WTC11 (cell line): ENCODE measurements around the gene RPL6. TPM values are rescaled to one million over a fixed set of nuclear protein-coding genes. Genes with fewer than 3 reads are reported as not detected.

Experiments used
- AFF4 ChIP-seq: sonication (generic); formaldehyde crosslinking; IDR thresholded peaks from 2 replicates; pipeline ENCODE4 v1.8.1; 2023; ENCODE audit warnings: mild to moderate bottlenecking, missing genetic modification reagents, borderline replicate concordance
- CTCF ChIP-seq: fragments of 200-600 bp; IDR thresholded peaks from 2 replicates; pipeline ENCODE4 v1.8.0; 2022; ENCODE audit warnings: antibody characterized with exemption
- ELF4 ChIP-seq: sonication (generic); formaldehyde crosslinking; IDR thresholded peaks from 2 replicates; pipeline ENCODE4 v1.8.1; 2022; ENCODE audit warnings: low read depth, mild to moderate bottlenecking, moderate library complexity, missing genetic modification reagents
- FOXJ3 ChIP-seq: sonication (generic); formaldehyde crosslinking; IDR thresholded peaks from 2 replicates; pipeline ENCODE4 v1.9.0; 2021; ENCODE audit warnings: missing genetic modification reagents, mild to moderate bottlenecking, borderline replicate concordance
- GRHL2 ChIP-seq: fragments of 250-450 bp; sonication (Bioruptor Pico); IDR thresholded peaks from 2 replicates; pipeline ENCODE4 v1.8.0; 2022; ENCODE audit warnings: mild to moderate bottlenecking, moderate library complexity; ENCODE audit not compliant: insufficient replicate concordance, severe bottlenecking
- JUN ChIP-seq: sonication (generic); formaldehyde crosslinking; IDR thresholded peaks from 2 replicates; pipeline ENCODE4 v1.8.0; 2023; ENCODE audit warnings: mild to moderate bottlenecking, missing genetic modification reagents
- NFE2L1 ChIP-seq: sonication (generic); formaldehyde crosslinking; IDR thresholded peaks from 2 replicates; pipeline ENCODE4 v1.8.1; 2023; ENCODE audit warnings: missing genetic modification reagents
- OVOL2 ChIP-seq: fragments of 250-450 bp; sonication (Bioruptor Pico); IDR thresholded peaks from 2 replicates; pipeline ENCODE4 v1.9.0; 2021; ENCODE audit warnings: mild to moderate bottlenecking, borderline replicate concordance
- PRDM15 ChIP-seq: sonication (generic); formaldehyde crosslinking; IDR thresholded peaks from 2 replicates; pipeline ENCODE4 v1.8.0; 2022; ENCODE audit warnings: missing genetic modification reagents
- USF2 ChIP-seq: sonication (generic); formaldehyde crosslinking; IDR thresholded peaks from 2 replicates; pipeline ENCODE4 v1.8.1; 2023; ENCODE audit warnings: mild to moderate bottlenecking, missing genetic modification reagents, moderate library complexity
- ZBTB43 ChIP-seq: sonication (generic); formaldehyde crosslinking; IDR thresholded peaks from 2 replicates; pipeline ENCODE4 v1.8.1; 2023; ENCODE audit warnings: mild to moderate bottlenecking, missing genetic modification reagents
- ZNF138 ChIP-seq: sonication (generic); formaldehyde crosslinking; conservative IDR thresholded peaks from 2 replicates; pipeline ENCODE4 v1.8.1; 2022; ENCODE audit warnings: mild to moderate bottlenecking, moderate library complexity, missing genetic modification reagents
- ZNF219 ChIP-seq: sonication (generic); formaldehyde crosslinking; IDR thresholded peaks from 2 replicates; pipeline ENCODE4 v1.8.0; 2023; ENCODE audit warnings: missing genetic modification reagents, mild to moderate bottlenecking, borderline replicate concordance
- ZNF317 ChIP-seq: sonication (generic); formaldehyde crosslinking; IDR thresholded peaks from 2 replicates; pipeline ENCODE4 v1.8.1; 2023; ENCODE audit warnings: low read depth, mild to moderate bottlenecking, moderate library complexity, missing genetic modification reagents, borderline replicate concordance
- ZNF396 ChIP-seq: fragments of 250-450 bp; sonication (Bioruptor Pico); IDR thresholded peaks from 2 replicates; pipeline ENCODE4 v1.8.0; 2021; ENCODE audit warnings: mild to moderate bottlenecking, moderate library complexity, borderline replicate concordance
- total RNA-seq: library from RNA; stranded (reverse); gene quantifications from 3 replicates; pipeline ENCODE4 v1.2.3, GENCODE V29; 2021
- TF ChIP-seq, protein P1 (sequence below): sonication (generic); formaldehyde crosslinking; IDR thresholded peaks from 2 replicates; pipeline ENCODE4 v1.8.0; 2023; ENCODE audit warnings: missing genetic modification reagents, mild to moderate bottlenecking, borderline replicate concordance
- TF ChIP-seq, protein P2 (sequence below): sonication (generic); formaldehyde crosslinking; IDR thresholded peaks from 2 replicates; pipeline ENCODE4 v1.8.0; 2022; ENCODE audit warnings: mild to moderate bottlenecking, missing genetic modification reagents
- TF ChIP-seq, protein P3 (sequence below): fragments of 250-450 bp; sonication (Bioruptor Pico); IDR thresholded peaks from 2 replicates; pipeline ENCODE4 v2.1.2; 2022; ENCODE audit warnings: mild to moderate bottlenecking, moderate library complexity

RPL6 gene
- total RNA-seq, 1 experiment from 2014 or later = 1,730 TPM

GRCh38 chr12:112381883-112382796, 27.3 kb downstream of the RPL6 start, which contains the start of gene HECTD4 (continued):
- TF ChIP-seq PRDM15 (CRISPR knock-in tag) (no peak), GRHL2 (no peak), NFE2L1 (CRISPR knock-in tag) (no peak), OVOL2 (CRISPR knock-in tag) (no peak), ELF4 (CRISPR knock-in tag) (no peak), CTCF (no peak), ZNF138 (CRISPR knock-in tag) (no peak), FOXJ3 (no peak), JUN (no peak), USF2 (0 out of 2 replicates have a peak, but pooled peaks have one; percentile 10), ZNF317 (CRISPR knock-in tag) (no peak), ZBTB43 (CRISPR knock-in tag) (no peak), AFF4 (CRISPR knock-in tag) (no peak), ZNF396 (CRISPR knock-in tag) (no peak), ZNF219 (CRISPR knock-in tag) (no peak)
- TF ChIP-seq, protein P1, sequence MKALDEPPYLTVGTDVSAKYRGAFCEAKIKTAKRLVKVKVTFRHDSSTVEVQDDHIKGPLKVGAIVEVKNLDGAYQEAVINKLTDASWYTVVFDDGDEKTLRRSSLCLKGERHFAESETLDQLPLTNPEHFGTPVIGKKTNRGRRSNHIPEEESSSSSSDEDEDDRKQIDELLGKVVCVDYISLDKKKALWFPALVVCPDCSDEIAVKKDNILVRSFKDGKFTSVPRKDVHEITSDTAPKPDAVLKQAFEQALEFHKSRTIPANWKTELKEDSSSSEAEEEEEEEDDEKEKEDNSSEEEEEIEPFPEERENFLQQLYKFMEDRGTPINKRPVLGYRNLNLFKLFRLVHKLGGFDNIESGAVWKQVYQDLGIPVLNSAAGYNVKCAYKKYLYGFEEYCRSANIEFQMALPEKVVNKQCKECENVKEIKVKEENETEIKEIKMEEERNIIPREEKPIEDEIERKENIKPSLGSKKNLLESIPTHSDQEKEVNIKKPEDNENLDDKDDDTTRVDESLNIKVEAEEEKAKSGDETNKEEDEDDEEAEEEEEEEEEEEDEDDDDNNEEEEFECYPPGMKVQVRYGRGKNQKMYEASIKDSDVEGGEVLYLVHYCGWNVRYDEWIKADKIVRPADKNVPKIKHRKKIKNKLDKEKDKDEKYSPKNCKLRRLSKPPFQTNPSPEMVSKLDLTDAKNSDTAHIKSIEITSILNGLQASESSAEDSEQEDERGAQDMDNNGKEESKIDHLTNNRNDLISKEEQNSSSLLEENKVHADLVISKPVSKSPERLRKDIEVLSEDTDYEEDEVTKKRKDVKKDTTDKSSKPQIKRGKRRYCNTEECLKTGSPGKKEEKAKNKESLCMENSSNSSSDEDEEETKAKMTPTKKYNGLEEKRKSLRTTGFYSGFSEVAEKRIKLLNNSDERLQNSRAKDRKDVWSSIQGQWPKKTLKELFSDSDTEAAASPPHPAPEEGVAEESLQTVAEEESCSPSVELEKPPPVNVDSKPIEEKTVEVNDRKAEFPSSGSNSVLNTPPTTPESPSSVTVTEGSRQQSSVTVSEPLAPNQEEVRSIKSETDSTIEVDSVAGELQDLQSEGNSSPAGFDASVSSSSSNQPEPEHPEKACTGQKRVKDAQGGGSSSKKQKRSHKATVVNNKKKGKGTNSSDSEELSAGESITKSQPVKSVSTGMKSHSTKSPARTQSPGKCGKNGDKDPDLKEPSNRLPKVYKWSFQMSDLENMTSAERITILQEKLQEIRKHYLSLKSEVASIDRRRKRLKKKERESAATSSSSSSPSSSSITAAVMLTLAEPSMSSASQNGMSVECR = no peak
- TF ChIP-seq, protein P2, sequence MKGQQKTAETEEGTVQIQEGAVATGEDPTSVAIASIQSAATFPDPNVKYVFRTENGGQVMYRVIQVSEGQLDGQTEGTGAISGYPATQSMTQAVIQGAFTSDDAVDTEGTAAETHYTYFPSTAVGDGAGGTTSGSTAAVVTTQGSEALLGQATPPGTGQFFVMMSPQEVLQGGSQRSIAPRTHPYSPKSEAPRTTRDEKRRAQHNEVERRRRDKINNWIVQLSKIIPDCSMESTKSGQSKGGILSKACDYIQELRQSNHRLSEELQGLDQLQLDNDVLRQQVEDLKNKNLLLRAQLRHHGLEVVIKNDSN = no peak
- TF ChIP-seq, protein P3, sequence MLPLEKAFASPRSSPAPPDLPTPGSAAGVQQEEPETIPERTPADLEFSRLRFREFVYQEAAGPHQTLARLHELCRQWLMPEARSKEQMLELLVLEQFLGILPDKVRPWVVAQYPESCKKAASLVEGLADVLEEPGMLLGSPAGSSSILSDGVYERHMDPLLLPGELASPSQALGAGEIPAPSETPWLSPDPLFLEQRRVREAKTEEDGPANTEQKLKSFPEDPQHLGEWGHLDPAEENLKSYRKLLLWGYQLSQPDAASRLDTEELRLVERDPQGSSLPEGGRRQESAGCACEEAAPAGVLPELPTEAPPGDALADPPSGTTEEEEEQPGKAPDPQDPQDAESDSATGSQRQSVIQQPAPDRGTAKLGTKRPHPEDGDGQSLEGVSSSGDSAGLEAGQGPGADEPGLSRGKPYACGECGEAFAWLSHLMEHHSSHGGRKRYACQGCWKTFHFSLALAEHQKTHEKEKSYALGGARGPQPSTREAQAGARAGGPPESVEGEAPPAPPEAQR (CRISPR knock-in tag) = no peak
